ENCODE results near the gene RRP12. TPM values are rescaled to one million over a fixed set of nuclear protein-coding genes. Genes with fewer than 3 reads are reported as not detected.

RRP12 gene
- total and polyA plus RNA-seq, 2 experiments from 2014 or later, result 17.6 to 17.7 TPM

- Histone ChIP-seq H3K4me2 (ENCODE audit: unreplicated experiment) (peak overlapping the region; percentile 96), H3K27me3 (replicated peaks; ENCODE audit: insufficient read depth) (0 out of 2 replicates have a peak, but pooled peaks cover 8% of the 10 kb centered on the region), H3K4me3 (peak overlapping the region; percentile 94), H3F3A (ENCODE audit: insufficient read depth) (peaks cover 29% of the 10 kb centered on the region), H3K9ac (peak overlapping the region; percentile 91), H3K36me3 (ENCODE audit: low read depth) (no peaks in the 10 kb centered on the region), H3K4me1 (ENCODE audit: insufficient read depth) (peaks cover 19% of the 10 kb centered on the region), H2AFZ (peak overlapping the region; percentile 89), H3K9me3 (ENCODE audit: low read depth) (no peaks in the 10 kb centered on the region), H3K27ac (peak overlapping the region; percentile 88), H3K9me2 (ENCODE audit: insufficient read depth) (no peaks in the 10 kb centered on the region), H4K20me1 (ENCODE audit: insufficient read depth) (no peaks in the 10 kb centered on the region), H3K79me2 (ENCODE audit: insufficient read depth) (peaks cover 39% of the 10 kb centered on the region)
- DNase-seq, result peak; percentile 61
- in situ Hi-C loops (cut with MboI), result no loop called here
- TF ChIP-seq EZH2phosphoT487 (IDR thresholded peaks at IDR 0.05; ENCODE audit: insufficient read depth, low read depth) (no peak), EZH2 (IDR thresholded peaks at IDR 0.05; ENCODE audit: insufficient read depth, poor library complexity, severe bottlenecking) (no peak)
- WGBS, 2 experiments (ENCODE audit: low coverage in 1 of 2, low lambda C conversion rate in 2 of 2, missing lambda C conversion rate in 2 of 2), result 1 to 3% methylated on average over 7 of the region's 7 CpGs
Measured at GRCh38 chr10:97333351-97333600, 67.9 kb downstream of the RRP12 start.

GRCh38 chr10:97332591-97333350 is 68.4 kb downstream of the RRP12 start:
- DNase-seq, result peak; percentile 90
- Histone ChIP-seq H3F3A (ENCODE audit: insufficient read depth) (peaks cover 26% of the 10 kb centered on the region), H3K4me3 (peak overlapping the region; percentile 94), H3K27me3 (replicated peaks; ENCODE audit: insufficient read depth) (0 out of 2 replicates have a peak, but pooled peaks cover 8% of the 10 kb centered on the region), H3K4me1 (ENCODE audit: insufficient read depth) (peaks cover 19% of the 10 kb centered on the region), H3K36me3 (ENCODE audit: low read depth) (no peaks in the 10 kb centered on the region), H4K20me1 (ENCODE audit: insufficient read depth) (no peaks in the 10 kb centered on the region), H3K9ac (peak overlapping the region; percentile 91), H3K27ac (peak overlapping the region; percentile 88), H3K79me2 (ENCODE audit: insufficient read depth) (peaks cover 39% of the 10 kb centered on the region), H3K9me2 (ENCODE audit: insufficient read depth) (no peaks in the 10 kb centered on the region), H3K4me2 (ENCODE audit: unreplicated experiment) (peak overlapping the region; percentile 96), H2AFZ (peak overlapping the region; percentile 89), H3K9me3 (ENCODE audit: low read depth) (no peaks in the 10 kb centered on the region)
- WGBS, 2 experiments (ENCODE audit: low coverage in 1 of 2, low lambda C conversion rate in 2 of 2, missing lambda C conversion rate in 2 of 2), result 1 to 3% methylated on average over 18 of the region's 18 CpGs
- TF ChIP-seq EZH2phosphoT487 (IDR thresholded peaks at IDR 0.05; ENCODE audit: insufficient read depth, low read depth) (no peak), EZH2 (IDR thresholded peaks at IDR 0.05; ENCODE audit: insufficient read depth, poor library complexity, severe bottlenecking) (no peak)
- in situ Hi-C loops (cut with MboI), result no loop called here

- Histone ChIP-seq H3F3A (ENCODE audit: insufficient read depth) (peaks cover 20% of the 10 kb centered on the region), H3K4me3 (peak overlapping the region; percentile 94; the same call in 1 of the 2 replicates), H3K36me3 (ENCODE audit: low read depth) (no peaks in the 10 kb centered on the region), H3K4me2 (ENCODE audit: unreplicated experiment) (peak overlapping the region; percentile 96), H3K27me3 (replicated peaks; ENCODE audit: insufficient read depth) (no peaks in the 10 kb centered on the region), H2AFZ (no peak overlapping the region), H3K79me2 (ENCODE audit: insufficient read depth) (peaks cover 39% of the 10 kb centered on the region), H4K20me1 (ENCODE audit: insufficient read depth) (no peaks in the 10 kb centered on the region), H3K9me3 (ENCODE audit: low read depth) (no peaks in the 10 kb centered on the region), H3K4me1 (ENCODE audit: insufficient read depth) (peaks cover 13% of the 10 kb centered on the region), H3K27ac (peak overlapping the region; percentile 88; the same call in 1 of the 2 replicates), H3K9ac (peak overlapping the region; percentile 91), H3K9me2 (ENCODE audit: insufficient read depth) (no peaks in the 10 kb centered on the region)
- 48 to 53% methylated on average over 6 of the region's 6 CpGs for WGBS, 2 experiments (ENCODE audit: low coverage in 1 of 2, low lambda C conversion rate in 2 of 2, missing lambda C conversion rate in 2 of 2)
- in situ Hi-C loops (cut with MboI), result no loop called here
- no peak for DNase-seq
- TF ChIP-seq EZH2phosphoT487 (IDR thresholded peaks at IDR 0.05; ENCODE audit: insufficient read depth, low read depth) (no peak), EZH2 (IDR thresholded peaks at IDR 0.05; ENCODE audit: insufficient read depth, poor library complexity, severe bottlenecking) (no peak)
Measured at GRCh38 chr10:97331153-97331703, 69.9 kb downstream of the RRP12 start.

GRCh38 chr10:97329766-97330165 is 71.4 kb downstream of the RRP12 start:
- Histone ChIP-seq H3K36me3 (ENCODE audit: low read depth) (no peaks in the 10 kb centered on the region), H3K4me1 (ENCODE audit: insufficient read depth) (peaks cover 13% of the 10 kb centered on the region), H3K27me3 (replicated peaks; ENCODE audit: insufficient read depth) (no peaks in the 10 kb centered on the region), H3K4me3 (no peak overlapping the region), H3K79me2 (ENCODE audit: insufficient read depth) (peaks cover 39% of the 10 kb centered on the region), H2AFZ (no peak overlapping the region), H3K9me2 (ENCODE audit: insufficient read depth) (no peaks in the 10 kb centered on the region), H3K9me3 (ENCODE audit: low read depth) (no peaks in the 10 kb centered on the region), H3K27ac (no peak overlapping the region), H3K4me2 (ENCODE audit: unreplicated experiment) (no peak overlapping the region), H3K9ac (no peak overlapping the region), H4K20me1 (ENCODE audit: insufficient read depth) (no peaks in the 10 kb centered on the region), H3F3A (ENCODE audit: insufficient read depth) (peaks cover 16% of the 10 kb centered on the region)
- 97 to 98% methylated on average over 2 to 5 of the region's 5 CpGs for WGBS, 2 experiments (ENCODE audit: low coverage in 1 of 2, low lambda C conversion rate in 2 of 2, missing lambda C conversion rate in 2 of 2)
- TF ChIP-seq EZH2phosphoT487 (IDR thresholded peaks at IDR 0.05; ENCODE audit: insufficient read depth, low read depth) (no peak), EZH2 (IDR thresholded peaks at IDR 0.05; ENCODE audit: insufficient read depth, poor library complexity, severe bottlenecking) (no peak)
- in situ Hi-C loops (cut with MboI), result no loop called here
- no peak for DNase-seq

Data from GM23248 (cell line).